Measurements from ENCODE around the gene MECR.

DNA sequence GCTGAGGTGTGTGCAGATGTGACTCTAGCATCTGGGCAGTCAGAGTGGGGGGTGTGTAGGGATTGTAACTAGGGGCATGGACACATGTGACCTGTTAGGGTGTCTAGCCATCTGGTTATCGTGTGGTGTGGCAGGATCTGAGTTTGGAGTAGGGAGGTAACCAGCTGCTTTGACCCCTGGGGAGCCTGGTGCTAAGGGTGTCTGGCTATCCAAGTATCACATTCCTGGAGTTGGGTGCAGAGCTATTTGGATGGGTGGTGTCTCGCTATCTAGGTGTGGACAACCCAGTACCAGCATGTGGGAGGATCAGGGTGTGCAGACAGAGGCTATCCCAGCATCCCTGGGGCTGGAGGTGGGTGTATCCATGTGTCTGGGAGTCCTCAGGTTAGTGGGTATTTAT lies 10.3 kb upstream of the MECR start:
- TF ChIP-seq POLR2AphosphoS5 (IDR thresholded peaks at IDR 0.05; ENCODE audit: low read depth, low read length) (no peak), TAF1 (IDR thresholded peaks at IDR 0.05; ENCODE audit: borderline replicate concordance, insufficient read depth, low read length) (no peak)
- TF ChIP-seq, protein P1, sequence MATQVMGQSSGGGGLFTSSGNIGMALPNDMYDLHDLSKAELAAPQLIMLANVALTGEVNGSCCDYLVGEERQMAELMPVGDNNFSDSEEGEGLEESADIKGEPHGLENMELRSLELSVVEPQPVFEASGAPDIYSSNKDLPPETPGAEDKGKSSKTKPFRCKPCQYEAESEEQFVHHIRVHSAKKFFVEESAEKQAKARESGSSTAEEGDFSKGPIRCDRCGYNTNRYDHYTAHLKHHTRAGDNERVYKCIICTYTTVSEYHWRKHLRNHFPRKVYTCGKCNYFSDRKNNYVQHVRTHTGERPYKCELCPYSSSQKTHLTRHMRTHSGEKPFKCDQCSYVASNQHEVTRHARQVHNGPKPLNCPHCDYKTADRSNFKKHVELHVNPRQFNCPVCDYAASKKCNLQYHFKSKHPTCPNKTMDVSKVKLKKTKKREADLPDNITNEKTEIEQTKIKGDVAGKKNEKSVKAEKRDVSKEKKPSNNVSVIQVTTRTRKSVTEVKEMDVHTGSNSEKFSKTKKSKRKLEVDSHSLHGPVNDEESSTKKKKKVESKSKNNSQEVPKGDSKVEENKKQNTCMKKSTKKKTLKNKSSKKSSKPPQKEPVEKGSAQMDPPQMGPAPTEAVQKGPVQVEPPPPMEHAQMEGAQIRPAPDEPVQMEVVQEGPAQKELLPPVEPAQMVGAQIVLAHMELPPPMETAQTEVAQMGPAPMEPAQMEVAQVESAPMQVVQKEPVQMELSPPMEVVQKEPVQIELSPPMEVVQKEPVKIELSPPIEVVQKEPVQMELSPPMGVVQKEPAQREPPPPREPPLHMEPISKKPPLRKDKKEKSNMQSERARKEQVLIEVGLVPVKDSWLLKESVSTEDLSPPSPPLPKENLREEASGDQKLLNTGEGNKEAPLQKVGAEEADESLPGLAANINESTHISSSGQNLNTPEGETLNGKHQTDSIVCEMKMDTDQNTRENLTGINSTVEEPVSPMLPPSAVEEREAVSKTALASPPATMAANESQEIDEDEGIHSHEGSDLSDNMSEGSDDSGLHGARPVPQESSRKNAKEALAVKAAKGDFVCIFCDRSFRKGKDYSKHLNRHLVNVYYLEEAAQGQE (IDR thresholded peaks at IDR 0.05; ENCODE audit: insufficient read depth in 1 of 2, low read depth in 2 of 2, low read length in 2 of 2), result no peak

Measured in PFSK-1 (cell line).